Measurements from ENCODE around the gene LEF1.
A peak's percentile ranks its signal among the peaks of the same experiment; 100 is the strongest.
"Not testable (repeated sequence)": the region's sequence is repeated elsewhere in the genome, so short reads cannot be mapped to it uniquely, and the experiment has no call there.

LEF1 gene

GRCh38 chr4:108058685-108059440 lies 109.9 kb downstream of the LEF1 start:
- DNase-seq (ENCODE audit: low spot score), result no peak

DNA sequence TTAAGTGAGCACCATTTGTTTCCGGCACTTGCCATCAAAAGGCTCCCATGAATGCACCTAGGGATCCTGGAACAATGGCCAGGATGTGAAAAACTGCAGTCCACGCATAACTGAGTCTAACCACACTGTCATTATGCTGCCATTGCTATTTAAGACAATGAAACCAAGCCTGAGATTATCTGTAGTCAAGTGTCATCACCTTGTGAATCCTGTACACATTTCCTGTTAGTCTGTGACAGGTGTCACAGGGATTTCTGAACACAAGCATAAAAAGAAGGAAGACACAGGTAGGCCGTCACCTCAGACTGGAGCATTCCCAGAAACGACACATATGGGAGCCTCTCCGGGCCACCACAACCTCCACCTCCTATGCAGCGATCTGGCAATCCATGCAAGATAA lies 112.3 kb downstream of the LEF1 start:
- DNase-seq (ENCODE audit: low spot score), result no peak

- DNase-seq (ENCODE audit: low spot score), result no peak
These were observed 112.9 kb downstream of the LEF1 start for GRCh38 chr4:108055787-108056186.

DNA sequence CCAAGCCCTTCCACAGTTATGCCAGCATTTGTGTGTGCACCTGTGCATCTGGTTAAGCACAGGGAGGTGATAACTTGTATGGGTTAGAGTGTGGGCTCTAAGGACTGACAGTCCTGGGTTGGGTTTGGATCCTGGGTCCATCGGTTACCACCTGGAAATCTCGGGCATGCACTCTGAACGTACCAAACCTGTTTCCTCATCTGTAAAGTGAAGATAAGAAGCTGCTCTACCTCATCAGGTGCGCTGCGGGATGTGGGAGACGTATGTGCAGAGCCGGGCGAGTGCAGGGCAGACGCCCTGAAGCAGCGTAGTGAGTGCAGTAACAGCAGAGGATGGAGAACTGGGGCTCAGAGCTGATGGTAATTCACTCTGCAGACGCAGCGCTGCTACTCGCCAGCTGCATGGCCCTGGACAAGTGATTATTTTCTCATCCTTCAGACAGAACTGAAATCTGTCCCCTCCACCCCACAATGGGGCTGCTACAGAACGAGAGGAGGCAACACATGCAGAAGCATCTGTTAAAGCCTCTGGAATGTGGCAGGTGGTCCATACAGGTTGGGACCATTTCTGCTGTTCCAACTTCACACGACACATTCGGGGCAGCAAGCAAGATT lies 114.6 kb downstream of the LEF1 start:
- no peak for DNase-seq (ENCODE audit: low spot score)

GRCh38 chr4:108053251-108053711 lies 115.5 kb downstream of the LEF1 start:
- DNase-seq (ENCODE audit: low spot score), result no peak

- DNase-seq (ENCODE audit: low spot score), result no peak
These were observed 116.1 kb downstream of the LEF1 start for GRCh38 chr4:108052558-108053120.

DNA sequence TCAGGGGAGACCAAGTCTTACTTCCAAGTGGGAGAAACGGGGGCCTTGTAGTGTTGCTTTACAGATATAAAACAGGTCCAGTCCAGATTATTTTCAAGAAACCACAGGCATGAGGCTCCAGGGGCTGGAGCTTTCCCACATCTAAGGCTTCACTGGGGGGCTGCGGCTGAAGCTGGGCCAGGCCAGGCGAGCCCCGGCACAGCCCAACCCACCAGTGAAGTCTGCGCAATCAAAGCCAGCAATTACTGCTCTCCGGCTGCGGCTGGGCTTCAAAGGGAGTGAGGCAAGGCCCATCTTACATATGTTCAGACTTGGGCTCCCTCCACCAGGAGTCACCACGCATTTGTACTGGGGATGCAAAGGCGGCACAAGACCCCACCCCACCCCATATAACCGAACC lies 117.4 kb downstream of the LEF1 start:
- DNase-seq (ENCODE audit: low spot score), result no peak

GRCh38 chr4:108050166-108051111 lies 118.3 kb downstream of the LEF1 start:
- not testable (repeated sequence) for DNase-seq (ENCODE audit: low spot score)

- no peak for DNase-seq (ENCODE audit: low spot score)
These were observed 119.3 kb downstream of the LEF1 start for GRCh38 chr4:108049406-108049805.

- no peak for DNase-seq (ENCODE audit: low spot score)
These were observed 119.7 kb downstream of the LEF1 start for GRCh38 chr4:108048997-108049396.

- no peak for DNase-seq (ENCODE audit: low spot score)
These were observed 120.6 kb downstream of the LEF1 start for GRCh38 chr4:108048157-108048556.

DNA sequence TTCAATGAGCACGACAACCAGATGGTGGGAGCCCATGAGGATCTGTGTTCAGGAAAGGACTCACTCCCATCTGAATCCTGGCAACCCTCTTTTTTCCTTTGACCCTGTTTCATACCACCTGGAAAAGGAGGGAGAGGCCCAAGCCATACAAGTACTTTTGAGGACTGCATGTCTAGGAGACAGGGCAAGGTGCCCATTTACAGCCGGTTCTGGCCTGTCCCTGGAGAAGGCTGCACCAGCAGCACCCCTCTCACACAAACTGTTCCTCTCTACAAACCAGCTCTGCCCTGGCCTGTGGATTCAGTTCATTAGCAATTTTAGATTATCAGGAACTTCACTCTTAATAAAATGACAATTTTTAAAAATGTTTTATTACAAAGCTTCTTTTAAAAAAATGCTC lies 121.5 kb downstream of the LEF1 start:
- no peak for DNase-seq (ENCODE audit: low spot score)

DNA sequence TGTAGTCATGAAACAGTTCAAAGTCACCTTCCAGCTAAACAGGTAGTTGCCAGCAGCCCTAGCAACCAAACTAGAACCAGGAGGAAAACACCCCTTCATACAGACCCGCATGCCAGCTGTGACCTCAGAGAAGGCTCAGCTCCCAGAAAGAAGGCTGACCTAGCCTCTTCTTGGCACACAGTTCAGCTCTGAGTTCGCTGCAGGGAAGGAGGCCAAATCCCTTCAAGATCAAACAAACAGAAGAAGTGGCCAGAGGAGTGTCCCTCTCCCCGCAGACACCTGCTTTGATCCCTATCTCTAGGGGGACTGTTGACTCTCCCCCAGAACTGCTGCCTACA lies 123.1 kb downstream of the LEF1 start:
- no peak for DNase-seq (ENCODE audit: low spot score)

GRCh38 chr4:108044951-108045686 lies 123.6 kb downstream of the LEF1 start:
- no peak for DNase-seq (ENCODE audit: low spot score)

GRCh38 chr4:108043526-108043925 lies 125.2 kb downstream of the LEF1 start:
- DNase-seq (ENCODE audit: low spot score), result no peak

GRCh38 chr4:108042927-108043326 lies 125.8 kb downstream of the LEF1 start:
- no peak for DNase-seq (ENCODE audit: low spot score)

DNA sequence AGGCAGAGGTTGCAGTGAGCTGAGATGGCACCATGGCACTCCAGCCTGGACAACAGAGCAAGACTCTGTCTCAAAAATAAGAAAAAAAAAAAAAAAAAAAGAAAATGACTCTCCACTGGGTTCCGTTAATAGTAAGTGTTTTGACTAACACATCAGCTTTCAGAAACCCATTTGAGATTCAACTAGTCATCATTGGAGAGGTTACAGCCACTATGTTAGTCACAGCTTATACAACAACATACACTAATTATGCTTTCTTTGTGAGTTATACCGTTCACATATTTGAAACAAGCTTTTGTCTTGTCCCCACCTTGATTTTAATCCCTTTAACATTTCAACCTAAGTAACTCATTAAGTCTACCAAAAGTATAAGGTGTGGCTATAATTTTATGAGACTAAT lies 130.8 kb downstream of the LEF1 start:
- DNase-seq (ENCODE audit: low spot score), result no peak

GRCh38 chr4:108036213-108036612 lies 132.5 kb downstream of the LEF1 start:
- peak; percentile 60 for DNase-seq (ENCODE audit: low spot score)

GRCh38 chr4:108035691-108036090 lies 133.0 kb downstream of the LEF1 start:
- DNase-seq (ENCODE audit: low spot score), result peak; percentile 18

DNA sequence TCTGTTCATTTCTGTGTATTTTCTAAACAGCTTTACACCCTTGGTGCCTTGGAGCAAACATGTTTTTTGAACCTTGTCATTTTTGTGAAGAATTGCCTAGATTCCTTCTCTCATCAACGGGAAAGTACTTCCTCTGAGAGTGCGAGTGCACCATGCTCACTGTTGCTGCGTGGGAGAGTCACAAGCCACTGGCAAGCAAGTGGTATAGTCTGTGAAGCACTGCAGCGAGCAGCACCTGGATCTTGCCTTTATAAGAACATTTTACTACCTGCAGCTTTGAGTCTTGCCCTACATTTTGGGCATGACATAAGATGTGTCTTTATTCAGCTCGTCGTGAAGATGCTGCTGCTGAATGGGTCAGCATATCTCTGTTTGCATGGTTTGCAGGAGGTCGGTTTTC lies 134.2 kb downstream of the LEF1 start:
- no peak for DNase-seq (ENCODE audit: low spot score)

- no peak for DNase-seq (ENCODE audit: low spot score)
These were observed 135.4 kb downstream of the LEF1 start for GRCh38 chr4:108033348-108033747.
